ENCODE data around the gene ACTN1. TPM values are rescaled to one million over a fixed set of nuclear protein-coding genes. Genes with fewer than 3 reads are reported as not detected.

ACTN1 gene
- total and polyA plus RNA-seq, 10 of the 15 experiments (the other 5 are each of a cell fraction or from before 2014, with no cell fraction given), result 0.14 to 39.4 (median 2.6) TPM

DNA sequence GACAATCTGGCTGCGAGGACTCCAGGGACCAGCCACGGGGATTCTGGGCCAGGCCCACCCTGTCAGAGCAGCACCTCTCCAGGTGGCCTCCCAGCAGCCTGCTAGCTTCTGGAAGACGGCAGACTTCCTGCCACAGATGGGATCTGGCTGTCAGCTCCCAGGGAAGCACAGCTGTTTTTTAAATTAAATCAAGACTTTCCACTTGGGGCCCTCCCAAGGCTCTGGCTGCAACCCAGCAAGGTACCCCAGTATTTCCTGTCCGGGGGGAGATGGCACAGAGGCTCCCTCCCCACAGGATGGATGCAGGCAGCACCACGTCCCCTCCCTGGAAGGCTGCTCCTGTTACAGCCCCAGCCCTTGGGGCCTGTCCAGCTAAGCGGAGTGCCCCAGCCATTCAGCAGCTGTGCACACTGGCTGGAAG is 56.9 kb downstream of the ACTN1 start:
- POLR2A ChIA-PET, result no interaction called here
- H3K9ac ChIP-seq (ENCODE audit: control insufficient read depth, insufficient read depth, low read length), result no peak overlapping the region
- peaks cover 0 to 1% of the 10 kb centered on the region in 2 experiments; a peak in 1 of 4 replicates for H3K36me3 ChIP-seq (ENCODE audit: control insufficient read depth in 2 of 2, insufficient read depth in 2 of 2, low read length in 1 of 2)
- TF ChIP-seq BRCA1 (IDR thresholded peaks at IDR 0.05; ENCODE audit: low read depth, low read length) (no peak), MTA3 (IDR thresholded peaks at IDR 0.05; ENCODE audit: borderline replicate concordance, low read length) (no peak), CBX5 (IDR thresholded peaks at IDR 0.05; ENCODE audit: low read depth) (no peak), MXI1 (IDR thresholded peaks at IDR 0.05; ENCODE audit: low read depth, low read length) (no peak), PAX8 (IDR thresholded peaks at IDR 0.05) (no peak), NFYA (IDR thresholded peaks at IDR 0.05; ENCODE audit: borderline replicate concordance, low read depth, low read length) (no peak), FOXK2 (IDR thresholded peaks at IDR 0.05) (no peak), BCL11A (IDR thresholded peaks at IDR 0.05; ENCODE audit: low read depth, low read length) (no peak), JUNB (IDR thresholded peaks at IDR 0.05) (no peak), ZNF207 (IDR thresholded peaks at IDR 0.05; ENCODE audit: borderline replicate concordance) (no peak), NFIC (IDR thresholded peaks at IDR 0.05; ENCODE audit: low read depth, low read length) (no peak)
- TF ChIP-seq, protein P1, sequence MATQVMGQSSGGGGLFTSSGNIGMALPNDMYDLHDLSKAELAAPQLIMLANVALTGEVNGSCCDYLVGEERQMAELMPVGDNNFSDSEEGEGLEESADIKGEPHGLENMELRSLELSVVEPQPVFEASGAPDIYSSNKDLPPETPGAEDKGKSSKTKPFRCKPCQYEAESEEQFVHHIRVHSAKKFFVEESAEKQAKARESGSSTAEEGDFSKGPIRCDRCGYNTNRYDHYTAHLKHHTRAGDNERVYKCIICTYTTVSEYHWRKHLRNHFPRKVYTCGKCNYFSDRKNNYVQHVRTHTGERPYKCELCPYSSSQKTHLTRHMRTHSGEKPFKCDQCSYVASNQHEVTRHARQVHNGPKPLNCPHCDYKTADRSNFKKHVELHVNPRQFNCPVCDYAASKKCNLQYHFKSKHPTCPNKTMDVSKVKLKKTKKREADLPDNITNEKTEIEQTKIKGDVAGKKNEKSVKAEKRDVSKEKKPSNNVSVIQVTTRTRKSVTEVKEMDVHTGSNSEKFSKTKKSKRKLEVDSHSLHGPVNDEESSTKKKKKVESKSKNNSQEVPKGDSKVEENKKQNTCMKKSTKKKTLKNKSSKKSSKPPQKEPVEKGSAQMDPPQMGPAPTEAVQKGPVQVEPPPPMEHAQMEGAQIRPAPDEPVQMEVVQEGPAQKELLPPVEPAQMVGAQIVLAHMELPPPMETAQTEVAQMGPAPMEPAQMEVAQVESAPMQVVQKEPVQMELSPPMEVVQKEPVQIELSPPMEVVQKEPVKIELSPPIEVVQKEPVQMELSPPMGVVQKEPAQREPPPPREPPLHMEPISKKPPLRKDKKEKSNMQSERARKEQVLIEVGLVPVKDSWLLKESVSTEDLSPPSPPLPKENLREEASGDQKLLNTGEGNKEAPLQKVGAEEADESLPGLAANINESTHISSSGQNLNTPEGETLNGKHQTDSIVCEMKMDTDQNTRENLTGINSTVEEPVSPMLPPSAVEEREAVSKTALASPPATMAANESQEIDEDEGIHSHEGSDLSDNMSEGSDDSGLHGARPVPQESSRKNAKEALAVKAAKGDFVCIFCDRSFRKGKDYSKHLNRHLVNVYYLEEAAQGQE (IDR thresholded peaks at IDR 0.05; ENCODE audit: low read depth, low read length), result no peak
- TF ChIP-seq, protein P2, sequence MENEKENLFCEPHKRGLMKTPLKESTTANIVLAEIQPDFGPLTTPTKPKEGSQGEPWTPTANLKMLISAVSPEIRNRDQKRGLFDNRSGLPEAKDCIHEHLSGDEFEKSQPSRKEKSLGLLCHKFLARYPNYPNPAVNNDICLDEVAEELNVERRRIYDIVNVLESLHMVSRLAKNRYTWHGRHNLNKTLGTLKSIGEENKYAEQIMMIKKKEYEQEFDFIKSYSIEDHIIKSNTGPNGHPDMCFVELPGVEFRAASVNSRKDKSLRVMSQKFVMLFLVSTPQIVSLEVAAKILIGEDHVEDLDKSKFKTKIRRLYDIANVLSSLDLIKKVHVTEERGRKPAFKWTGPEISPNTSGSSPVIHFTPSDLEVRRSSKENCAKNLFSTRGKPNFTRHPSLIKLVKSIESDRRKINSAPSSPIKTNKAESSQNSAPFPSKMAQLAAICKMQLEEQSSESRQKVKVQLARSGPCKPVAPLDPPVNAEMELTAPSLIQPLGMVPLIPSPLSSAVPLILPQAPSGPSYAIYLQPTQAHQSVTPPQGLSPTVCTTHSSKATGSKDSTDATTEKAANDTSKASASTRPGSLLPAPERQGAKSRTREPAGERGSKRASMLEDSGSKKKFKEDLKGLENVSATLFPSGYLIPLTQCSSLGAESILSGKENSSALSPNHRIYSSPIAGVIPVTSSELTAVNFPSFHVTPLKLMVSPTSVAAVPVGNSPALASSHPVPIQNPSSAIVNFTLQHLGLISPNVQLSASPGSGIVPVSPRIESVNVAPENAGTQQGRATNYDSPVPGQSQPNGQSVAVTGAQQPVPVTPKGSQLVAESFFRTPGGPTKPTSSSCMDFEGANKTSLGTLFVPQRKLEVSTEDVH (IDR thresholded peaks at IDR 0.05; ENCODE audit: low read depth, partially characterized antibody), result no peak
- TF ChIP-seq, protein P3, sequence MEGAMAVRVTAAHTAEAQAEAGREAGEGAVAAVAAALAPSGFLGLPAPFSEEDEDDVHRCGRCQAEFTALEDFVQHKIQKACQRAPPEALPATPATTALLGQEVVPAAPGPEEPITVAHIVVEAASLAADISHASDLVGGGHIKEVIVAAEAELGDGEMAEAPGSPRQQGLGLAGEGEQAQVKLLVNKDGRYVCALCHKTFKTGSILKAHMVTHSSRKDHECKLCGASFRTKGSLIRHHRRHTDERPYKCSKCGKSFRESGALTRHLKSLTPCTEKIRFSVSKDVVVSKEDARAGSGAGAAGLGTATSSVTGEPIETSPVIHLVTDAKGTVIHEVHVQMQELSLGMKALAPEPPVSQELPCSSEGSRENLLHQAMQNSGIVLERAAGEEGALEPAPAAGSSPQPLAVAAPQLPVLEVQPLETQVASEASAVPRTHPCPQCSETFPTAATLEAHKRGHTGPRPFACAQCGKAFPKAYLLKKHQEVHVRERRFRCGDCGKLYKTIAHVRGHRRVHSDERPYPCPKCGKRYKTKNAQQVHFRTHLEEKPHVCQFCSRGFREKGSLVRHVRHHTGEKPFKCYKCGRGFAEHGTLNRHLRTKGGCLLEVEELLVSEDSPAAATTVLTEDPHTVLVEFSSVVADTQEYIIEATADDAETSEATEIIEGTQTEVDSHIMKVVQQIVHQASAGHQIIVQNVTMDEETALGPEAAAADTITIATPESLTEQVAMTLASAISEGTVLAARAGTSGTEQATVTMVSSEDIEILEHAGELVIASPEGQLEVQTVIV (IDR thresholded peaks at IDR 0.05; ENCODE audit: borderline replicate concordance, partially characterized antibody), result no peak
- TF ChIP-seq, protein P4, sequence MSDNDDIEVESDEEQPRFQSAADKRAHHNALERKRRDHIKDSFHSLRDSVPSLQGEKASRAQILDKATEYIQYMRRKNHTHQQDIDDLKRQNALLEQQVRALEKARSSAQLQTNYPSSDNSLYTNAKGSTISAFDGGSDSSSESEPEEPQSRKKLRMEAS (IDR thresholded peaks at IDR 0.05; ENCODE audit: low read depth, low read length), result no peak

More for the DNA sequence above, 56.9 kb downstream of the ACTN1 start:
- ATAC-seq (no peak), DNase-seq (ENCODE audit: low read depth, low spot score) (no peak), FAIRE-seq (no peak)
- WGBS (ENCODE audit: insufficient coverage, insufficient replicate concordance, low lambda C conversion rate, missing lambda C conversion rate), result 22% methylated on average over 6 of the region's 6 CpGs
- in situ Hi-C loops (cut with MboI), result no loop called here
- Histone ChIP-seq H3K4me2 (ENCODE audit: control insufficient read depth, insufficient read depth) (no peak overlapping the region), H3K79me2 (ENCODE audit: control insufficient read depth, insufficient read depth, low read length) (no peaks in the 10 kb centered on the region), H3K27ac (ENCODE audit: control insufficient read depth, insufficient read depth) (no peak overlapping the region), H4K20me1 (ENCODE audit: control insufficient read depth, insufficient read depth) (no peaks in the 10 kb centered on the region), H3K4me3 (no peak overlapping the region), H2AFZ (ENCODE audit: control insufficient read depth, low read depth, low read length) (no peak overlapping the region), H3K9me3 (replicated peaks; ENCODE audit: control insufficient read depth, insufficient read depth, low read length) (peaks cover 2% of the 10 kb centered on the region; the same call in 2 of the 3 replicates), H3K27me3 (replicated peaks in 1 of 2; ENCODE audit: control insufficient read depth in 2 of 2, insufficient read depth in 2 of 2, low read length in 1 of 2) (no peaks in the 10 kb centered on the region), H3K4me1 (ENCODE audit: control insufficient read depth, insufficient read depth, low read length) (no peaks in the 10 kb centered on the region)
- intact Hi-C loops (cut with micrococcal nuclease; ENCODE audit: unreplicated experiment), result no loop called here
- no TSS peak for BruUV-seq (replicated peaks)
- ChIA-PET RAD21 (ENCODE audit: unreplicated experiment) (no interaction called here), SMC1A (ENCODE audit: uncharacterized antibody, unreplicated experiment) (no interaction called here), CTCF (interaction anchor here (0.9 to 2.1 kb wide), 2 partner anchors 12 to 228 kb away, joined by 3 to 4 read pairs; no protein-coding TSS in a partner anchor)

All from GM12878 (cell line).